Measurements from ENCODE around the gene ALDH3B1. TPM values are rescaled to one million over a fixed set of nuclear protein-coding genes. Genes with fewer than 3 reads are reported as not detected.

The ALDH3B1 gene
- total RNA-seq, 3 donors from 2014 or later, result 8.6 to 18.9 (median 11.5) TPM

DNA sequence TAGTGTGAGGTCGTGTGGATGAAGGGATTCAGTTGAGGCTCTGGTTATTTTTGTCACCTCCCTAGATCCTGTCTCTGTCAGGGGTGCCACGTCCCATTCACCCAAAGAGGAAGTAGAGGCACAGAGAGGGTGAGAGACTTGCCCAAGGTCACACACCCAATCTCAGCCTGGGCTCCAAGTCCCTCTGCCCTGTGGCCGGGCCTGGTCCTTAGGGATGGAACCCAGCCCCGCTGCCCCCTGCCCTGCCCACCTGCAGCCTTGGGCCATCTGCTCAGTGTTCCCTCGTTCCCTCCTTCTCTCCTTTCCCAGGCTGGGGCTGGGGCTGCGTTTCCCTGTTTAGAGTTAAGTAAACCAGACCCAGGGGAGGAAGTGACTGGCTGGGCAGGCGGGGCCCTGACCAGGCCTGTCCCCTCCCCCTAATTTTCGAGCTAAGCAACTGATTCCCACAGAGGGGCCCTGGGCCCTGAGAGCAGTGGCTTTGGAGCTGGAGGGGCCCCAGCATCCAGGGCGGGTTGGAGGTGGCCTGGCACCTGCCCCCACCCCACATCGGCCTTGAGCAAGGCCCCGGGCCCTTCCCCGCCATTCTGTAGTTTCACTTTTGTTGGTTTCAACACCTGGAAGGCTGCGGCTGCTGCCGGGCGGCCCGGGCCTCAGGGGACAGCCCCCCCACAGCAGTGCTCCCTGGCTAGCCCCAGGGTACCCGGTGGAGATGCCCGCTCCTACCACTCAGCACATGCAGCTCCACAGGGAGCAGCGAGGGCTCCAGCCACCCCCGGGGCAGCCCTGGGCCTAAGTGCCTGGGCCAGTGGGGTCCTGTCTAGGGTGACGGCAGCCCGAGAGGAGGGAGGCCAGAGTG, 30.2 kb downstream of the ALDH3B1 start:
- Histone ChIP-seq H3K9me3 (no peaks in the 10 kb centered on the region), H3K36me3 (ENCODE audit: low read depth) (peaks cover 5% of the 10 kb centered on the region), H3K4me1 (ENCODE audit: low read depth) (peaks cover 19% of the 10 kb centered on the region), H3K4me3 (peak overlapping the region; percentile 24)
- intact Hi-C loops (cut with DNase I, micrococcal nuclease), result no loop called here
- ATAC-seq, result peak; percentile 61
- TF ChIP-seq, protein P1, sequence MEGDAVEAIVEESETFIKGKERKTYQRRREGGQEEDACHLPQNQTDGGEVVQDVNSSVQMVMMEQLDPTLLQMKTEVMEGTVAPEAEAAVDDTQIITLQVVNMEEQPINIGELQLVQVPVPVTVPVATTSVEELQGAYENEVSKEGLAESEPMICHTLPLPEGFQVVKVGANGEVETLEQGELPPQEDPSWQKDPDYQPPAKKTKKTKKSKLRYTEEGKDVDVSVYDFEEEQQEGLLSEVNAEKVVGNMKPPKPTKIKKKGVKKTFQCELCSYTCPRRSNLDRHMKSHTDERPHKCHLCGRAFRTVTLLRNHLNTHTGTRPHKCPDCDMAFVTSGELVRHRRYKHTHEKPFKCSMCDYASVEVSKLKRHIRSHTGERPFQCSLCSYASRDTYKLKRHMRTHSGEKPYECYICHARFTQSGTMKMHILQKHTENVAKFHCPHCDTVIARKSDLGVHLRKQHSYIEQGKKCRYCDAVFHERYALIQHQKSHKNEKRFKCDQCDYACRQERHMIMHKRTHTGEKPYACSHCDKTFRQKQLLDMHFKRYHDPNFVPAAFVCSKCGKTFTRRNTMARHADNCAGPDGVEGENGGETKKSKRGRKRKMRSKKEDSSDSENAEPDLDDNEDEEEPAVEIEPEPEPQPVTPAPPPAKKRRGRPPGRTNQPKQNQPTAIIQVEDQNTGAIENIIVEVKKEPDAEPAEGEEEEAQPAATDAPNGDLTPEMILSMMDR (IDR thresholded peaks at IDR 0.05), result no peak
- peak; percentile 70 to 83 (median 78) for DNase-seq

DNA sequence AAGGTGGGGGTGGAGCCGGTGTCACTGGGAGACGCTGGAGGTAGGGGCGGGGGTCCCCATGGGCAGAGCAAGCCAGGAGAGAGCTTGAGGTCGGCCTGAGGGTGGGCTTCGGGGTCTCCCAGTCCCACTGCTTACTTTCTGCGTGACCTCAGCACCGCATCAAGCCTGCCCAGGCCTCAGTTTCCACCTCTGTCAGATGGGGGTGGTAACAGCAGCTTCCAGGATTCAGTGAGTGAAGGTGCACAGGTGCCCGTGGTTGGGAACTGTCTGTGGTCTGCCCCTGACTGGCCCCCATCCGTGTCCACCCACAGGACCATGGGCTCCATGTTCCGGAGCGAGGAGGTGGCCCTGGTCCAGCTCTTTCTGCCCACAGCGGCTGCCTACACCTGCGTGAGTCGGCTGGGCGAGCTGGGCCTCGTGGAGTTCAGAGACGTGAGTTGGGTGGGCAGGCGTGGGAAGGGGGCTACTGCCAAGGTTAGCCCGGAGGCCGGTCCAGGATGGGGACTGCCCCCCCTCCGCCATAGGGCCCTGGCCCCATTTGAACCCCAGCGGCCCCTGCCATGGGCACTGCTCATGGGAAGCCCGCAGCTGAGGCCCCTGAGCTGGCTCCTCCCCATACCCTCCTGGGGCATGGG, 30.9 kb downstream of the ALDH3B1 start:
- intact Hi-C loops (cut with DNase I, micrococcal nuclease), result no loop called here
- TF ChIP-seq, protein P1 (IDR thresholded peaks at IDR 0.05), result no peak
- Histone ChIP-seq H3K4me1 (ENCODE audit: low read depth) (peaks cover 17% of the 10 kb centered on the region), H3K4me3 (no peak overlapping the region), H3K9me3 (no peaks in the 10 kb centered on the region), H3K36me3 (ENCODE audit: low read depth) (peaks cover 5% of the 10 kb centered on the region)
- DNase-seq (peak in 1 of 3 donors; percentile 64), ATAC-seq (no peak)

DNA sequence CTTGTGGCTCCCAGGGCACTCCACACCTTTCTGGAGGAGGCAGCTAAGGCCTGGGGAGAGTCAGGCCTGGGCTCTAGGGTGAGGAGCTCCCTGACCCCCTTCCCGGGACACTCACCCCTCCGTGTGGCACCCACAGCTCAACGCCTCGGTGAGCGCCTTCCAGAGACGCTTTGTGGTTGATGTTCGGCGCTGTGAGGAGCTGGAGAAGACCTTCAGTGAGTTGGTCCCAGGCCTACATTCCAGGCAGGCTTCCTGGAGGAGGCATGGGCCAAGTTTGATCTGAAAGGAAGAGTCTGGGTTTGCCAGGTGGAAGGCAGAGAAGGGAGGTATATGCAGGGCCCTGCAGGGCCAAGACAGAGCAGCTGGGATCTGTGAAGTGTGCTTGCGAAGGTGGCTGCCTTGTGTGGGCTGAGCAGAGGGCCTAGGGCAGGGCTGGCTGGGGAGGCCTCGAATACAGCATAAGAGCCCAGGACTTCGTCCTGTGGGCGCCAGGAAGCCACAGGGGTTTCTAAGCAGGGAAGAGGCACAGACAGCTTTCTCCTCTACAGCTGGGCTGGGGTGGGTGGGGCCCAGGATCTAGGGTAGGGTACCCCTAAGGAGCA, 31.6 kb downstream of the ALDH3B1 start:
- intact Hi-C loops (cut with DNase I, micrococcal nuclease), result no loop called here
- no peak for ATAC-seq
- DNase-seq, result peak in 1 of 3 donors; percentile 39
- Histone ChIP-seq H3K36me3 (ENCODE audit: low read depth) (peaks cover 5% of the 10 kb centered on the region), H3K9me3 (no peaks in the 10 kb centered on the region), H3K4me1 (ENCODE audit: low read depth) (peaks cover 15% of the 10 kb centered on the region), H3K4me3 (no peak overlapping the region)
- TF ChIP-seq, protein P1 (IDR thresholded peaks at IDR 0.05), result no peak

DNA sequence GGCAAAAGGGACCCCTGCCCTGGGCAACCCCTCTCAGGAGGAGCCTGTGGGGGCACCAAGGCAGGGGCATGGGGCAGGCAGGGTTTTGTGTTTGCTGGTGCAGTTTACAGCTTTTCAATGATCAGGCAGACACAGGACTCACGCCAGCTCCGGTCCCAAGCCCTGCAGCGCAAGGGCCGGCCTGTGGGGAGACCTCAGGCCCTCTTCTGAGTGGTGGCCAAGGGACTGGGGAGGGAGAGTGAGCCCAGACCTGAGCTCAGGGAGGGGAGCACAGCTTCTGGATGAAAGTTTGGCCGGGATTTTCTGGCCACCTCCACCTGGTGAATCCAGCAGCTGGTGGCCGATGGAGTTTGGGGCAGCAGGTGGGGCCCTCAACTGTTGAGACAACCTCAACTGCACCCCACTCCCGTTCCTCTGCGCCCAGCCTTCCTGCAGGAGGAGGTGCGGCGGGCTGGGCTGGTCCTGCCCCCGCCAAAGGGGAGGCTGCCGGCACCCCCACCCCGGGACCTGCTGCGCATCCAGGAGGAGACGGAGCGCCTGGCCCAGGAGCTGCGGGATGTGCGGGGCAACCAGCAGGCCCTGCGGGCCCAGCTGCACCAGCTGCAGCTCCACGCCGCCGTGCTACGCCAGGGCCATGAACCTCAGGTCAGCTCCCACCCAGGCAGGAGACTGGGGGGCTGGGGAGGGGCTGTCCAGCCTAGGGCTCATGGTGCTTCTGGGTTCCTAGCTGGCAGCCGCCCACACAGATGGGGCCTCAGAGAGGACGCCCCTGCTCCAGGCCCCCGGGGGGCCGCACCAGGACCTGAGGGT, 32.3 kb downstream of the ALDH3B1 start:
- Histone ChIP-seq H3K4me1 (ENCODE audit: low read depth) (peaks cover 15% of the 10 kb centered on the region), H3K36me3 (ENCODE audit: low read depth) (peaks cover 5% of the 10 kb centered on the region)

DNA sequence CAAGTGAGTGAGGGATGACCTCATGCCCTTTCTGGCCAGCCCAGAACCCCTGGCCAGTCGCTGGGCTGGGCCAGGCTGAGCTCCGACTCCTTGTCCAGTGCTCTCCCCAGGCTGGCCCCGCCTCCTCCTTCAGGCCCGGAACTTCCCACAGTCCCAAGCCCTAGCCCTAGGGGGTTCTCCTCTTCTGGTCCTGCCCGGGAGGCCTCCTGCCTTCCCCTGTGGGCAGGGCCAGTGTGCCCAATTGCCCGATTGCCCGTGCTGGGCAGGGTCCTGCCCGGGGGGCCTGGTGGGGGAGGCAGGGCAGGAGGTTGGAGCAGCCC, 32.9 kb downstream of the ALDH3B1 start:
- intact Hi-C loops (cut with DNase I, micrococcal nuclease), result no loop called here
- TF ChIP-seq, protein P1 (IDR thresholded peaks at IDR 0.05), result no peak
- peaks cover 5% of the 10 kb centered on the region for H3K36me3 ChIP-seq (ENCODE audit: low read depth)
- ATAC-seq (no peak), DNase-seq (no peak)
- no peak overlapping the region for H3K4me3 ChIP-seq
- H3K9me3 ChIP-seq, result no peaks in the 10 kb centered on the region
- peaks cover 11% of the 10 kb centered on the region for H3K4me1 ChIP-seq (ENCODE audit: low read depth)

More for the DNA sequence above, 32.3 kb downstream of the ALDH3B1 start:
- H3K9me3 ChIP-seq, result no peaks in the 10 kb centered on the region
- DNase-seq (peak in 1 of 3 donors; percentile 54), ATAC-seq (no peak)
- intact Hi-C loops (cut with DNase I, micrococcal nuclease), result no loop called here
- no peak overlapping the region for H3K4me3 ChIP-seq
- TF ChIP-seq, protein P1 (IDR thresholded peaks at IDR 0.05), result no peak
